Kidney (tissue), 14 donors: ENCODE measurements around the gene PVR. TPM values are rescaled to one million over a fixed set of nuclear protein-coding genes. Genes with fewer than 3 reads are reported as not detected.
A peak's percentile ranks its signal among the peaks of the same experiment; 100 is the strongest.

Source experiments
- DNase-seq, 5 donors: peaks; one replicate each; pipeline ENCODE4 v3.0.0-alpha.2; 2013 to 2020
- FAIRE-seq: peaks from 2 replicates; lab custom pipeline; 2012; peaks lifted over from hg19 to GRCh38; lab: Jason Lieb, UNC
- H3K27ac ChIP-seq, 2 donors: one replicate each; pipeline ENCODE4 v1.7.0; 2013; ENCODE audit warnings: low read depth in 2 of 2, low read length in 2 of 2, inconsistent platforms in 1 of 2
- H3K27me3 ChIP-seq: one replicate; pipeline ENCODE4 v1.7.1; 2013; ENCODE audit warnings: low read length, inconsistent platforms; ENCODE audit not compliant: control insufficient read depth, insufficient read depth
- H3K36me3 ChIP-seq, 3 donors: one replicate each; pipeline versions ENCODE4 v1.7.0 to v1.7.1; 2013; ENCODE audit warnings: low read length in 3 of 3, control low read depth in 1 of 3, inconsistent platforms in 1 of 3; ENCODE audit not compliant: insufficient read depth in 3 of 3, control insufficient read depth in 2 of 3
- H3K4me1 ChIP-seq, 3 donors: one replicate each; pipeline versions ENCODE4 v1.7.0 to v1.7.1; 2013; ENCODE audit warnings: low read length in 3 of 3, inconsistent platforms in 1 of 3, low read depth in 1 of 3; ENCODE audit not compliant: control insufficient read depth in 2 of 3, insufficient read depth in 2 of 3
- H3K4me3 ChIP-seq, 3 donors: one replicate each; pipeline versions ENCODE4 v1.7.0 to v1.8.1; 2013; ENCODE audit warnings: low read length in 3 of 3, control low read depth in 1 of 3, inconsistent platforms in 1 of 3
- H3K9ac ChIP-seq, 3 donors: one replicate each; pipeline versions ENCODE4 v1.7.0 to v1.7.1; 2013; ENCODE audit warnings: low read length in 3 of 3, control low read depth in 1 of 3, inconsistent platforms in 1 of 3
- H3K9me3 ChIP-seq, 3 donors: one replicate each; pipeline versions ENCODE4 v1.7.0 to v1.7.1; 2013; ENCODE audit warnings: low read length in 3 of 3, control low read depth in 1 of 3, inconsistent platforms in 1 of 3; ENCODE audit not compliant: control insufficient read depth in 2 of 3, insufficient read depth in 1 of 3
- intact Hi-C: fragments of 100-400 bp; cut with DNase I; formaldehyde crosslinking; loops from one replicate; pipeline ENCODE4 v1.11.1; 2022
- polyA plus RNA-seq: library from polyadenylated mRNA; stranded (reverse); fragments of 350-450 nt; fragmentation: Illumina TruSeq; extraction: RNeasy Lipid Tissue Mini Kit (QIAGEN cat#74804); gene quantifications from one replicate; pipeline ENCODE4 v1.2.3, GENCODE V29; 2014; ENCODE audit warnings: low read depth, low replicate concordance; ENCODE audit not compliant: insufficient read depth
- total RNA-seq: library from RNA; stranded (reverse); fragmentation: NEBNext Ultra II Directional; extraction: Animal tissue kit (Norgen Biotek cat#: 25700); gene quantifications from one replicate; pipeline ENCODE4 v1.2.1, GENCODE V29; 2021
- TF ChIP-seq, protein P1 (sequence below): IDR thresholded peaks from 3 replicates; pipeline ENCODE4 v1.5.1; 2012; ENCODE audit warnings: mild to moderate bottlenecking, moderate library complexity, borderline replicate concordance; ENCODE audit not compliant: insufficient read depth; ENCODE audit errors: extremely low read depth
- donor health status: control.
- donor health status: control.
- donor health status: control.
- donor health status: control.
- donor health status: control.
- donor health status: DM: yes; HTN: yes; CAD: no.
- donor health status: Normal renal cell carcinoma (clear cell type).

The PVR gene
- total and polyA plus RNA-seq, 2 donors from 2014 or later: 20.7 to 36.4 TPM

DNA sequence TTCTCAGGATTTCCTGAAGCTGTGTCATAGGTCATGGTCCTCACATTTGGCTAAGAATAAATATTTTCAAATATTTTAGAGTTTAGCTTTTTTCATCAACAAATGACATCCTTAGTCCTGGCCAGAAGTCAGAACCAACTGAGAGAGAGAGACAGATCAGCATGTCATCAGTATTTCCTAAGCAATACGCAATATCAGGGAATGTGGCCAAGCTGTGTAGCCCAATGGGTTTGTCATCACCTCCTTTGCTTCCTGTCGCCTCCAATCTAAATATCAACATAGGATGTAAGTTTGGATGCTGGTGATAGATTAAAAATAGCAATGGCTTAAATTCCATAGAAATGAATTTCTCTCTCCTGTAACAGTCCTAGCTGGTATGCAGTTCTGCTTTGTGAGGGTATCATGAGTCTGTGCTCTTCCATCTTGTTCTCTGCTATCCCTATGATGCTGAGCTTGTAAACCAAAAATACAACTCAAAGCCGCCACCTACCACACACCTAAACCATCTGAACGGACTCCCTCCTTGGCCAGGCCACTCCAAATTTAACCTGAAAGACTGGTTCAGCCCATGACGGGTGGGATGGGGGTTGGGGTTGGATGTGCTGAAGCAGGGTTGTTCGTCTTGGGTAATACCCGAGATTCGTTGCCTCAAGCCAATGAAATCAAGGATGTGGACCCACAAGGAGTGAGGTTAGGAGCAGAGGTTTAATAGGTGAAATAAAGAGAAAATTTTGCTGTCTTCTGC, 40.3 kb upstream of the PVR start:
- no peaks in the 10 kb centered on the region for H3K36me3 ChIP-seq
- no peak for FAIRE-seq
- peaks cover 0 to 5% (median 0%) of the 10 kb centered on the region in 3 donors for H3K4me1 ChIP-seq
- no peak overlapping the region for H3K27ac ChIP-seq
- no peak overlapping the region for H3K4me3 ChIP-seq
- TF ChIP-seq, protein P1, sequence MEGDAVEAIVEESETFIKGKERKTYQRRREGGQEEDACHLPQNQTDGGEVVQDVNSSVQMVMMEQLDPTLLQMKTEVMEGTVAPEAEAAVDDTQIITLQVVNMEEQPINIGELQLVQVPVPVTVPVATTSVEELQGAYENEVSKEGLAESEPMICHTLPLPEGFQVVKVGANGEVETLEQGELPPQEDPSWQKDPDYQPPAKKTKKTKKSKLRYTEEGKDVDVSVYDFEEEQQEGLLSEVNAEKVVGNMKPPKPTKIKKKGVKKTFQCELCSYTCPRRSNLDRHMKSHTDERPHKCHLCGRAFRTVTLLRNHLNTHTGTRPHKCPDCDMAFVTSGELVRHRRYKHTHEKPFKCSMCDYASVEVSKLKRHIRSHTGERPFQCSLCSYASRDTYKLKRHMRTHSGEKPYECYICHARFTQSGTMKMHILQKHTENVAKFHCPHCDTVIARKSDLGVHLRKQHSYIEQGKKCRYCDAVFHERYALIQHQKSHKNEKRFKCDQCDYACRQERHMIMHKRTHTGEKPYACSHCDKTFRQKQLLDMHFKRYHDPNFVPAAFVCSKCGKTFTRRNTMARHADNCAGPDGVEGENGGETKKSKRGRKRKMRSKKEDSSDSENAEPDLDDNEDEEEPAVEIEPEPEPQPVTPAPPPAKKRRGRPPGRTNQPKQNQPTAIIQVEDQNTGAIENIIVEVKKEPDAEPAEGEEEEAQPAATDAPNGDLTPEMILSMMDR: no peak
- no peaks in the 10 kb centered on the region for H3K9me3 ChIP-seq
- peak in 1 of 5 donors; percentile 51 for DNase-seq
- H3K9ac ChIP-seq: no peak overlapping the region
- no peaks in the 10 kb centered on the region for H3K27me3 ChIP-seq
- intact Hi-C loops: no loop called here

DNA sequence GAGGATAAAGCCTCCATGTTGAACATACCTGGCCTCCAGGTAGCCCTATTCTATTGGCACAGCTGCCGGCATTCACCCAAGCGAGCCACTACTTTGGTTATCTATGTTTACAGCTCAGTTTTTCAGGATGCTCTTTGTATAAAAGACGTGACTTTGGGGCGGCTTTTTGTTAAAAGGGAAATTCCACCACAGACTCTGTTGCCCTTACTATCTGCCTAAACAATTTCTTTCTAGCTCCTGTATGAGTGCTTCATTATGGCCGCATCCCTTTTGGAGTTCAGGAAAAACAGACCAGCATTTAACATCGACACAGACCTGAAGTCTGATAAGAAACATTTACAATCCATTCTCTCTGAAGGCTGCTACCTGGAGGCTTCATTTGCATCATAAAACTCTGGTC, 39.5 kb upstream of the PVR start:
- no peak for FAIRE-seq
- Histone ChIP-seq H3K4me1 (peaks cover 0 to 5% (median 0%) of the 10 kb centered on the region in 3 donors), H3K4me3 (no peak overlapping the region), H3K36me3 (no peaks in the 10 kb centered on the region), H3K9me3 (no peaks in the 10 kb centered on the region), H3K27me3 (no peaks in the 10 kb centered on the region), H3K9ac (no peak overlapping the region), H3K27ac (no peak overlapping the region)
- DNase-seq: no peak
- intact Hi-C loops: no loop called here
- TF ChIP-seq, protein P1: no peak

DNA sequence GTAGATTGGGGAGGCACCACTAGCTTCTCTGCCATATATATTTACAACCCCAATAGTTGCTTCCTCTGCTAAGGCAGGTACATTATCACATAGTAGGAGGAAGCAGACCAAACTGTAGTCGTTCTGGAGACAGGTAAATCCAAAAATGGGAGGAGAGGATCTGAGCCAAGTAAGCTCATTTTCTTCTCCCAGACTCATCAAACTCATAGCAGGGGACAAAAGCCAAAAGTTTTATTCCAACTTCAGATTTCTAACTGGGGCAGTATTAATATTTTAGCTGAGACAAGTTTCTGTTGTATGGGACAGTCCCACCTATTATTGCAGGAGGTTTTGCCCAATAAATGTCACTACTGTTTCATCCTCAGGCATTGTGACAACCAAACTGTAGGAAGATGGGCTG, 38.2 kb upstream of the PVR start:
- H3K4me3 ChIP-seq: no peak overlapping the region
- peaks cover 0 to 5% (median 0%) of the 10 kb centered on the region in 3 donors for H3K4me1 ChIP-seq
- no peaks in the 10 kb centered on the region for H3K9me3 ChIP-seq
- FAIRE-seq (no peak), DNase-seq (no peak)
- TF ChIP-seq, protein P1: no peak
- no peak overlapping the region for H3K9ac ChIP-seq
- no peak overlapping the region for H3K27ac ChIP-seq
- no peaks in the 10 kb centered on the region for H3K36me3 ChIP-seq
- H3K27me3 ChIP-seq: no peaks in the 10 kb centered on the region
- intact Hi-C loops: no loop called here
